ENCODE data around the gene CD101.

The CD101 gene

DNA sequence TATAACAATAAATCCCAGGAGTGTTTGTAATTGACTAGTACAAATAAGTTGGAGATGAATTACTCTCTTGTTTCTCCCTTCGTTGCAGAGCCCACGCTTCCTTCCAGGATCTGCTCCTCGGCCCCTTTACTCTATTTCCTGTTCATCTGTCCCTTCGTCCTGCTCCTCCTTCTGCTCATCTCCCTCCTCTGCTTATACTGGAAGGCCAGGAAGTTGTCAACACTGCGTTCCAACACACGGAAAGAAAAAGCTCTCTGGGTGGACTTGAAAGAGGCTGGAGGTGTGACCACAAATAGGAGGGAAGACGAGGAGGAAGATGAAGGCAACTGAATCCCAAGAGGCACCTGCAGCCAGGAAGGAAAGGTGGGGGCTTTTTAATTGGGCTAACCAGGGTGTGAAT, 32.2 kb downstream of the CD101 start:
- H3K36me3 ChIP-seq (ENCODE audit: control insufficient read depth, insufficient read depth, low read length), result no peaks in the 10 kb centered on the region
- no peak overlapping the region for H3K27ac ChIP-seq (ENCODE audit: low read depth, low read length)
- no peak overlapping the region for H3K4me3 ChIP-seq (ENCODE audit: low read depth, low read length)
- peaks cover 12% of the 10 kb centered on the region; the same call in 1 of the 2 replicates for H3K4me1 ChIP-seq (ENCODE audit: control insufficient read depth, insufficient read depth, low read length)
- H3K27me3 ChIP-seq (ENCODE audit: control insufficient read depth, insufficient read depth, low read length), result no peaks in the 10 kb centered on the region
- H3K9ac ChIP-seq (ENCODE audit: low read length), result no peak overlapping the region
- no peaks in the 10 kb centered on the region for H3K9me3 ChIP-seq (ENCODE audit: control insufficient read depth, insufficient read depth, low read depth, low read length)

GRCh38 chr1:117034791-117035290, 33.3 kb downstream of the CD101 start:
- Histone ChIP-seq H3K9ac (ENCODE audit: low read length) (no peak overlapping the region), H3K9me3 (ENCODE audit: control insufficient read depth, insufficient read depth, low read depth, low read length) (no peaks in the 10 kb centered on the region), H3K4me3 (ENCODE audit: low read depth, low read length) (no peak overlapping the region), H3K27me3 (ENCODE audit: control insufficient read depth, insufficient read depth, low read length) (no peaks in the 10 kb centered on the region), H3K36me3 (ENCODE audit: control insufficient read depth, insufficient read depth, low read length) (no peaks in the 10 kb centered on the region), H3K4me1 (ENCODE audit: control insufficient read depth, insufficient read depth, low read length) (peaks cover 12% of the 10 kb centered on the region; the same call in 1 of the 2 replicates), H3K27ac (ENCODE audit: low read depth, low read length) (no peak overlapping the region)

GRCh38 chr1:117036018-117036461, 34.5 kb downstream of the CD101 start:
- H3K9me3 ChIP-seq (ENCODE audit: control insufficient read depth, insufficient read depth, low read depth, low read length), result no peaks in the 10 kb centered on the region

DNA sequence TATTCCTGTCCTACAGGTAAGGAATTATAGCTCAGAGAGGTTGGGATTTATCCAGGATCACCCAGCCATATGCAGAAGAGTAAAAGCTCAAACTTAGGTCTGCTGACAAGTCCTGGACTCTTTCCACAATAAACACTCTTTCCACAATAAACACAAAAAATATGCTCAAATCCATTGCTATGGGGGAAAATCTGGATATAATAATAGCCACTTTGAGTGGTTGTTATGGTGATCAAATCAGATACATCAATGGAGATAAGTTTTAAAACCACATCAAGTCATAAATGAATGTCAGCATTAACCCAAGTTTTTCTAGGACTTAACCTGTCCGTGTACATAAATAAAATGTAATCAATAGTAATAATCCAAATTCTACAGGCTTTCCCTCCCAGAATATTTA, 36.2 kb downstream of the CD101 start:
- Histone ChIP-seq H3K9ac (ENCODE audit: low read length) (no peak overlapping the region), H3K27me3 (ENCODE audit: control insufficient read depth, insufficient read depth, low read length) (no peaks in the 10 kb centered on the region), H3K4me3 (ENCODE audit: low read depth, low read length) (no peak overlapping the region), H3K4me1 (ENCODE audit: control insufficient read depth, insufficient read depth, low read length) (peaks cover 12% of the 10 kb centered on the region; the same call in 1 of the 2 replicates), H3K9me3 (ENCODE audit: control insufficient read depth, insufficient read depth, low read depth, low read length) (no peaks in the 10 kb centered on the region), H3K36me3 (ENCODE audit: control insufficient read depth, insufficient read depth, low read length) (no peaks in the 10 kb centered on the region), H3K27ac (ENCODE audit: low read depth, low read length) (no peak overlapping the region)

More at GRCh38 chr1:117036018-117036461, 34.5 kb downstream of the CD101 start:
- H3K4me3 ChIP-seq (ENCODE audit: low read depth, low read length), result no peak overlapping the region
- H3K27ac ChIP-seq (ENCODE audit: low read depth, low read length), result no peak overlapping the region
- peaks cover 12% of the 10 kb centered on the region; the same call in 1 of the 2 replicates for H3K4me1 ChIP-seq (ENCODE audit: control insufficient read depth, insufficient read depth, low read length)
- H3K9ac ChIP-seq (ENCODE audit: low read length), result no peak overlapping the region
- H3K36me3 ChIP-seq (ENCODE audit: control insufficient read depth, insufficient read depth, low read length), result no peaks in the 10 kb centered on the region
- no peaks in the 10 kb centered on the region for H3K27me3 ChIP-seq (ENCODE audit: control insufficient read depth, insufficient read depth, low read length)

- Histone ChIP-seq H3K9me3 (ENCODE audit: control insufficient read depth, insufficient read depth, low read depth, low read length) (no peaks in the 10 kb centered on the region), H3K9ac (ENCODE audit: low read length) (no peak overlapping the region), H3K36me3 (ENCODE audit: control insufficient read depth, insufficient read depth, low read length) (no peaks in the 10 kb centered on the region), H3K27me3 (ENCODE audit: control insufficient read depth, insufficient read depth, low read length) (no peaks in the 10 kb centered on the region), H3K4me3 (ENCODE audit: low read depth, low read length) (no peak overlapping the region), H3K27ac (ENCODE audit: low read depth, low read length) (no peak overlapping the region), H3K4me1 (ENCODE audit: control insufficient read depth, insufficient read depth, low read length) (peaks cover 12% of the 10 kb centered on the region; the same call in 1 of the 2 replicates)
These were observed 36.7 kb downstream of the CD101 start for GRCh38 chr1:117038236-117038635.

DNA sequence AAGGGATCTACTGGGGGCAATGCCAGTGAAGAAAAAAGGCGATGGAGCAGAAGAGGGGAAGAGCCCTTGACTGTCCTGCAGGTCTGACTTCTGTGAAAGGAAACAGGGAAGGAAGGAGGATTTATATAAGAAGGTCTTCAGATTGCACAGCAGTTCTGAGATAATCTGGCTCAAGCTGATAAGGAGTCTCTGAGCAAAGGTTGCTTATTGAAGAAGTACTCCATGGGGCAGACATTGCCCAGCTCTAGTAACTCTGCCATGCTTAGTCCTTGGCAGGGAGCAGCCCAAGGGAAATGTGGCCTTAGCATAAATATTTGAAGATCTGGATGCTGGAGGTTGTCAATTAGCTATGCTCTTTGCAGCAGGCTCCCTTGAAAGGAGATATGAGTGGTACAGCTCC, 42.7 kb downstream of the CD101 start:
- Histone ChIP-seq H3K4me1 (ENCODE audit: control insufficient read depth, insufficient read depth, low read length) (no peaks in the 10 kb centered on the region), H3K9me3 (ENCODE audit: control insufficient read depth, insufficient read depth, low read depth, low read length) (no peaks in the 10 kb centered on the region), H3K9ac (ENCODE audit: low read length) (no peak overlapping the region), H3K36me3 (ENCODE audit: control insufficient read depth, insufficient read depth, low read length) (no peaks in the 10 kb centered on the region), H3K4me3 (ENCODE audit: low read depth, low read length) (no peak overlapping the region), H3K27ac (ENCODE audit: low read depth, low read length) (no peak overlapping the region), H3K27me3 (ENCODE audit: control insufficient read depth, insufficient read depth, low read length) (no peaks in the 10 kb centered on the region)

DNA sequence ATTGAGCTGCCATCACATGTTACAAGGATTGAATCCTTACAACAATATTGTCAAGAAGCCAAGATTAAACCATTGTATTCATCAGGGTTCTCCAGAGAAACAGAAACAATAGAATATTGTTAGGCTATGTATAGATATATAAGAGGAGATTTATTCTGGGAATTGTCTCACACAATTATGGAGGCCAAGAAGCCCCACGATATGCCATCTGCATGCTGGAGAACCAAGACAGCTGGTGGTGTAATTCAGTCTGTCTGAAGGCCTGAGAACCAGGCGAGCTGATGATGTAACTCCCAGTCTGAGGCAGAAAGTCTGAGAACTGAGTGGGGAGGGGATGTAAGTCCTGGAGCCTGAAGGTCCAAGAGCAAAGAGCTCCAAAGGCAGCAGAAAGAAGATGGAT, 44.1 kb downstream of the CD101 start:
- no peaks in the 10 kb centered on the region for H3K36me3 ChIP-seq (ENCODE audit: control insufficient read depth, insufficient read depth, low read length)

GRCh38 chr1:117046781-117047180, 45.2 kb downstream of the CD101 start:
- Histone ChIP-seq H3K9ac (ENCODE audit: low read length) (no peak overlapping the region), H3K4me1 (ENCODE audit: control insufficient read depth, insufficient read depth, low read length) (no peaks in the 10 kb centered on the region), H3K9me3 (ENCODE audit: control insufficient read depth, insufficient read depth, low read depth, low read length) (no peaks in the 10 kb centered on the region)

More for the DNA sequence above, 44.1 kb downstream of the CD101 start:
- H3K27ac ChIP-seq (ENCODE audit: low read depth, low read length), result no peak overlapping the region
- no peaks in the 10 kb centered on the region for H3K4me1 ChIP-seq (ENCODE audit: control insufficient read depth, insufficient read depth, low read length)
- no peaks in the 10 kb centered on the region for H3K27me3 ChIP-seq (ENCODE audit: control insufficient read depth, insufficient read depth, low read length)
- H3K9me3 ChIP-seq (ENCODE audit: control insufficient read depth, insufficient read depth, low read depth, low read length), result no peaks in the 10 kb centered on the region
- H3K4me3 ChIP-seq (ENCODE audit: low read depth, low read length), result no peak overlapping the region
- no peak overlapping the region for H3K9ac ChIP-seq (ENCODE audit: low read length)

GRCh38 chr1:117047271-117047670, 45.7 kb downstream of the CD101 start:
- Histone ChIP-seq H3K9ac (ENCODE audit: low read length) (no peak overlapping the region), H3K36me3 (ENCODE audit: control insufficient read depth, insufficient read depth, low read length) (no peaks in the 10 kb centered on the region), H3K27me3 (ENCODE audit: control insufficient read depth, insufficient read depth, low read length) (no peaks in the 10 kb centered on the region), H3K9me3 (ENCODE audit: control insufficient read depth, insufficient read depth, low read depth, low read length) (no peaks in the 10 kb centered on the region), H3K27ac (ENCODE audit: low read depth, low read length) (no peak overlapping the region), H3K4me3 (ENCODE audit: low read depth, low read length) (no peak overlapping the region), H3K4me1 (ENCODE audit: control insufficient read depth, insufficient read depth, low read length) (no peaks in the 10 kb centered on the region)

More at GRCh38 chr1:117046781-117047180, 45.2 kb downstream of the CD101 start:
- no peaks in the 10 kb centered on the region for H3K36me3 ChIP-seq (ENCODE audit: control insufficient read depth, insufficient read depth, low read length)
- H3K4me3 ChIP-seq (ENCODE audit: low read depth, low read length), result no peak overlapping the region
- no peaks in the 10 kb centered on the region for H3K27me3 ChIP-seq (ENCODE audit: control insufficient read depth, insufficient read depth, low read length)
- H3K27ac ChIP-seq (ENCODE audit: low read depth, low read length), result no peak overlapping the region

GRCh38 chr1:117049857-117050256, 48.3 kb downstream of the CD101 start:
- no peaks in the 10 kb centered on the region for H3K9me3 ChIP-seq (ENCODE audit: control insufficient read depth, insufficient read depth, low read depth, low read length)
- H3K27ac ChIP-seq (ENCODE audit: low read depth, low read length), result no peak overlapping the region
- H3K27me3 ChIP-seq (ENCODE audit: control insufficient read depth, insufficient read depth, low read length), result no peaks in the 10 kb centered on the region
- no peak overlapping the region for H3K9ac ChIP-seq (ENCODE audit: low read length)
- no peaks in the 10 kb centered on the region for H3K36me3 ChIP-seq (ENCODE audit: control insufficient read depth, insufficient read depth, low read length)
- H3K4me1 ChIP-seq (ENCODE audit: control insufficient read depth, insufficient read depth, low read length), result no peaks in the 10 kb centered on the region
- no peak overlapping the region for H3K4me3 ChIP-seq (ENCODE audit: low read depth, low read length)

- Histone ChIP-seq H3K4me3 (ENCODE audit: low read depth, low read length) (no peak overlapping the region), H3K27ac (ENCODE audit: low read depth, low read length) (no peak overlapping the region), H3K9ac (ENCODE audit: low read length) (no peak overlapping the region)
These were observed 49.9 kb downstream of the CD101 start for GRCh38 chr1:117051224-117052064.

More at GRCh38 chr1:117051224-117052064, 49.9 kb downstream of the CD101 start:
- H3K36me3 ChIP-seq (ENCODE audit: control insufficient read depth, insufficient read depth, low read length), result no peaks in the 10 kb centered on the region
- H3K4me1 ChIP-seq (ENCODE audit: control insufficient read depth, insufficient read depth, low read length), result no peaks in the 10 kb centered on the region
- no peaks in the 10 kb centered on the region for H3K27me3 ChIP-seq (ENCODE audit: control insufficient read depth, insufficient read depth, low read length)
- H3K9me3 ChIP-seq (ENCODE audit: control insufficient read depth, insufficient read depth, low read depth, low read length), result no peaks in the 10 kb centered on the region
